Suprapubic skin (tissue), 4 donors: ENCODE results near the gene CPA5.

Experiments
- CTCF ChIP-seq, 2 donors: fragments of 200-600 bp in 1 of 2; fragments of 450-650 bp in 1 of 2; sonication (generic) in 1 of 2; IDR thresholded peaks; one replicate each; pipeline ENCODE4 v1.5.1; 2016 to 2019; ENCODE audit warnings: antibody characterized with exemption in 2 of 2, mild to moderate bottlenecking in 1 of 2, moderate library complexity in 1 of 2
- POLR2A ChIP-seq, 2 donors: fragments of 450-650 bp; IDR thresholded peaks; one replicate each; pipeline ENCODE4 v1.6.1; 2017; ENCODE audit warnings: antibody characterized with exemption in 2 of 2, mild to moderate bottlenecking in 2 of 2, moderate library complexity in 2 of 2
- POLR2AphosphoS5 ChIP-seq, 3 donors: sonication (generic); formaldehyde crosslinking; IDR thresholded peaks; one replicate each; pipeline ENCODE4 v1.6.1; 2017; ENCODE audit warnings: antibody characterized with exemption in 3 of 3

- no peak for TF ChIP-seq POLR2A (IDR thresholded peaks at IDR 0.05)
- TF ChIP-seq CTCF (IDR thresholded peaks at IDR 0.05): no peak
- no peak for TF ChIP-seq POLR2AphosphoS5 (IDR thresholded peaks at IDR 0.05)
Measured at GRCh38 chr7:130366564-130366963, 21.9 kb downstream of the CPA5 start.
